Measurements from ENCODE around the gene ARHGEF26.

ARHGEF26 gene

DNA sequence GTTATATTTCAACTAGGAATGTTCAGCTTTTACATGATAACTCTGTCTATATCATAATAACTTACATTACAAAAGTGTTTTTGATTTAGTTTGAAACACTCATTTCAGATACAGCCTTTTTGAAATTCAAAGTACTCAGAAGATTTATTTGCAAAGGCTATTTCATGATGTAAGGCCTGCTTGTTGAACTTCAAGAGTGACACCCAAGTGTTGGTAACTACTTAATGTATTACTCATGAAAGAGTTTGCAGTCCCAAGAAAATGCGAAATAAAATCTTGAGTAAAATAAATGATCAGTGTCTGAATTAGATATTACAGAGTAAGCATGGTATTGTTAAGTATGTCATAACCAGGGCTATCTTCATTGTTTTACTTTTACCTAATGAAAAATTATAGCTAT lies 35.3 kb downstream of the ARHGEF26 start:
- no peak for DNase-seq (ENCODE audit: low read depth)

DNA sequence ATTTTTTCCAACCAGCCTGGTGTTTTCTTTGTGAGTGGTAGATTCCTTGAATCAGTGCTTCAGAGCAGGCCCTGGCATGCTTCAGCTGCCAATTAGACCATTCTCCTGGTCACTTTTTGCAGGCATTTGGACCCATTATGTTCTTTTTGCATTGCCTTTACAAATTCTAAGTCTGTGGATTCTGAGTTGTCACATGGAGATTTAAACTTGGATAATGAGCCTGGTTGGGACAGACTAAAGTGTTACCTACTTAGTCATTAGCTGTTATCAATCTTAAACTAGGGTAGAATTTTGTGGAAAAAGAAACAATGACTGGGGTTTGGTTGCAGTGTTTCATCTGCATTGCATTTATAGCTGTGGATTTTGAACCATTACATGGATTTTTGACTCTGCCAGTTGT lies 40.6 kb downstream of the ARHGEF26 start:
- DNase-seq (ENCODE audit: low read depth): no peak

DNA sequence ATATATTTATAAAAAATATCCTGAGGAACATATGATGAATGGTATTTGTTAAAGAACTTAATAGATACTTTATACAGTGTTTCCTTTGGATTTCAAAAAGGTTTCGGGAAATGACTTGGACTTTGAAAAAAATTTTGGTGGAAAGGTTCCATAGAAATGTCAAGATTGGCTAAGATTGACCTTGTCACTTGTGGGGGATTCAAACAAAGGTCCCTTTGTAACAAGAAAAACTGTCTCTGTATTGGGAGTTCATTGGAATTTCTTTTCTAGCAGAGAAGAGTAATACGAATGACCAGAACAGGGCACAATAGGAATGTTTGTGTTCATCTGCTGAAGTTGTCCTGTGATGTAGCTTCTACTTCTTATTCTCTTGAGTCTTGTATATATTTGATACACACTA lies 43.2 kb downstream of the ARHGEF26 start:
- no peak for DNase-seq (ENCODE audit: low read depth)

DNA sequence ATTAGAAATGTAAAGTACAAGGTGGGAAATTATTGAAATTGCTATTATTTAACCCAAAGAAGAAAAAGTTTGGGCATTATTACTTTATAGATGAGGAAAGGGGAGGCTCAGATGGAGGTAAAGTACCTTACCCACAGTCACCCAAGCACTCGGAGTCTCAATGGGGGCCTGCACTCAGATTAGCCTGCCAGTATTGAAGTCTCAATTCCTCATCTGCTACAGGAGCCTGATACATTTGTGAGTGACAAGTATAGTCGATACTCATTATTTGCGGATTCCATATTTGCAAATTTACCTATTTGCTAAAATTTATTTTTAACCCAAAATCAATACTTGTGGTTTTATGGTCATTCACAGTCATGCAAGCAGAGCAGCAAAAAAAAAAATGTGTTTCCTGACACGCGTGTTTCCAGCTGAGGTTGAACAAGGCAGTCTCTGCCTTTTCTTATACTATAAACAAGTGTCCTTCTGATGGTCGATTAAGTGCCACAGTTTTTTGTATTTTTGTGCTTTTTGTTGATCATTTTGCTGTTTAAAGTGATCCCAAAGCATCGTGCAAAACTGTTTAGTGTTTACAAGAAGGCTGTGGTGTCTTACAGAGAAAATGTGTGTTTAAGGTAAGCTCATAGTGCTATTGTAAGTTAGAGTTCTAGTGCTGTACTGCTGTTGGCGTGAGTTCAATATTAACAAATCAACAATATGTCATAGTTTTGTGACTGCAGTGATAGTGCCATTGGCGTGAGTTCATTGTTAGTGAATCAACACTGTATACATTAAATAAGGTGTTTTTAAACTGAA lies 48.0 kb downstream of the ARHGEF26 start:
- no peak for DNase-seq (ENCODE audit: low read depth)

DNA sequence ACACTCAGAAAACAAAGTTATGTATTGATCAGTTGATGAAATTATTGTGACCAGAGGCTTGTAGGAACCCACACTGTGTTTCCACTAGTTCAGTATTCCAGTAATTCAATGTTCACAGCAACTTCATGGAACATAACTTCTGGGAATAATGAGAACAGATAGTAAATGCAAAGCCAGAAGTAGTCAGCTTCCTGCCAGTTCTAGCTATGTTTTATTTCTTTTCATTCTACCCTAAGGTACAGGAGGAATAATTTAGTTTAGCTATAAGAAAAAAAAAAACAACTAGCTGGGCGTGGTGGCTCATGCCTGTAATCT lies 48.6 kb downstream of the ARHGEF26 start:
- no peak for DNase-seq (ENCODE audit: low read depth)

DNA sequence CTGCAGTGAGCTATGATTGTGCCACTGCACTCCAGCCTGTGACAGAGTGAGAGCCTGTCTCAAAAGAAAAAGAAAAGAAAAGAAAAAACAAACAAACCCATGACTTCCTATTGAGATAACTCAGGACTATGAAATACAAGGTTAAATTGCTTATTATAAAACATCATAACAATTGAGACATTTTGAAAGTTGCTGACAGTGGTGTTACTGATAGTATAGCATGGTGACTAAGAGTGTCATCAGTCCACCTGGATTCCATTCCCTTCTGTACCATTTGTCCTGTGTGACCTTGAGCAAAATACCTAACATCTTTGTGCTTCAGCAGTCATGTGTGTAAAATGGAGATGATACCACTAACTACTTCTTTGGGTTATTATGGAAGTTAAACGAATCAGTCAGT lies 49.1 kb downstream of the ARHGEF26 start:
- no peak for DNase-seq (ENCODE audit: low read depth)

DNA sequence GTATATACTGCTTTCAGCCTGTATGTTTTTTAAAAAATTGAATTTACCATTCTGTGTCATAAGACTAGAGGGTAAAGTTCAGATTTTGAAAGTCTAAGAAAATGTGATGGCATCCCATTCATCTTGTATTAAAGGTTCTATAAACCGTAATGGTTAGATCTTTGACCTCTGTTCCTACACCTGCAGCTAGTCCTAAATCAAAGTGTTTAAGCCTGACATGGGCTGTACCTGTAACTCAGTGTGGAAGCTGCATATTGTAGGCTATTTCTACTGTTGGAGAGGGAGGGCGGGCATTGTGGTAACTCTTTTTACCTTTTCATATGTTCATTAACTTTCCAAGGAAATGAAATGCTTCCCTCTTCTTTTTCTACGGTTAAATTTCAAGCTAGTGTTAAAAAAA lies 53.9 kb downstream of the ARHGEF26 start:
- DNase-seq (ENCODE audit: low read depth): no peak

DNA sequence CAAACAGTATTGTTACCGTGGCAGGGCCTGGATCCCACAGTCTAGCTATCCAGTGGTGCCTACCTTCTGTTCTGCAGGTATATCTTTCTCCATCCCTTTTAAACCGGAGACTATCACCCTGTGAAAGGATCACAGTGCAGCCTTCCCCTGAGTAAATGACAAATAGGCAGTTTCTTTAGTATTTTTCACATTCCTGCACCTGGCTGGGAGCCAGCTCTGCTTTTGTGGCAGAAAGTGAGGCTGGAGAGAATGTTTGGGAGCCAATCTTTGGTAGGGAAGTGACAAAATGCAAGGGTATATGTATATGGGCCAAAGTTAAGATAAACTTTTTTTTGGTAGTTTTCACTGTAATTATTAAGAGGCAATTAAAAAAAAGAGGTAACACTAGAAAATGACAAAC lies 54.8 kb downstream of the ARHGEF26 start:
- DNase-seq (ENCODE audit: low read depth): no peak

DNA sequence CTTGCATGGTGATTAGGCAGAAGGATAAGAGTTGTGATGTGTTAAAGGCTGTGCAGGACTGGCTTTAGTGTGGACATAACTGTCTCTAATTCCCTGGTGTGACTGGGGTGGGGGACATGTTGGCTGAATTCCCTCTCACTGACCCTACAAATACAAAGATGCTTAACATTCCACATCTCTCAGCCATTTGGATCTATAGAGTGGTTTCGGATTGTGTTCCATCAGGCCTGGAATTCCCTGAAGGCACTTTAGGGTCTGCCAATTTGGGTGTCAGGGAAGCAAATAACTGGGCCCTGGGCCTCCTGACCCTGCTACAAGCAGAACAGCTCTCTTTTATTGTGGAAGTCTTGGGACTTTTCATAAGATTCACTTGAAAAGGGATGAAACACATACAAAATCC lies 56.2 kb downstream of the ARHGEF26 start:
- DNase-seq (ENCODE audit: low read depth): no peak

DNA sequence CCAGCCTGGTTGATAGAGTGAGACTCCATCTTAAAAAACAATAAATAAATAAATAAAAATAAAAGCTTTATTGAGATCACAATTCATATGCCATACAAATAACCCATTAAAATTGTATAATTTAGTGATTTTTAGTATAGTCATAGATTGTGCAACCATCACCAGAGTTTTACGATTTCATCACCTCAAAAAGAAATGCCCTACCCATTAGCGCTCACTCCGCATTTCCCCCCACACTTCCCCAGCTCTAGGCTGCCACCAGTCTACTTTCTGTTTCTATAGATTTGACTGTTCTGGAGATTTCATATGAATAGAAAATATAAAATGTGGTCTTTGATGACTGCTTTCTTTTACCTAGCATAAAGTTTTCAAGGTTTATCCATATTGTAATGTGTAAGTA lies 57.0 kb downstream of the ARHGEF26 start:
- no peak for DNase-seq (ENCODE audit: low read depth)

DNA sequence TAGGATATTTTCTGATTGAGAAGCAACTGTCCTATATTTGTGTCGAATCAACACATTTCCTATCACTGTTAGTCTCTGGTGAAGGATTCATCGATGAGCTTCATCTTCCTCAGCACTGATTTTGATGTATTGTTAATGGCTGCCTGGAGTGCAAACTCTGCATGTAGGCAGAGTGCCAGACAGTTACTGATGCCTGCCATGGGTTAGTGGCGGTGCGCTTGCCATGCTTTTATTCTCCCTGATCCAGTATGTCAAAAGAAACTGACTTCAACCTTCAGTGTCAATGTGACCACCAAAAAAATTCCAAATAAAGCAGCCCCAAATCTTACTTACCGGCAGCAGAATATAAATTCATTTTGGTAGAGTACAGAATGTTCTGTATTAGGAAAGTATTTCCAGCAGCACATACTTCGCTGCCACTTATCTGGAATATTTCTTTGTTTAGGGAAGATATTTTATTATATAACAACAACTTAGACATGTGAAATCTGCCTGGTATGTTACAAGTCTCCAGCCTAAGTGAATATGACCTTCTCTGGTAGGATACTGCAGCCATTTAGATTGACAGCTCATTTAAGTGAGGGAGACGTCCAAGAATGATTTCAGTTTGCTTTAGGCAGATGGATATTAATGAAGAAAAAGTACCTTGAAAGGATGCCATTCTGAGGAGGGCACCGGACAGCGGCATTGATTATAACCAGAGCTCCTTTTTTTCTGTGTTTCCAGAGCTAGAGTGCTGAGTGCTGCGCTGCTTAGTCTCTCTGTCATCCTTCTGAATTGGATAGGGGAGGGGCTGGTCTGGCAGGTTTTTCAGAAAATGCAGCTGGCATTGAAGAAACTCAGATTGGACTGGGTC lies 59.9 kb downstream of the ARHGEF26 start:
- no peak for DNase-seq (ENCODE audit: low read depth)

DNA sequence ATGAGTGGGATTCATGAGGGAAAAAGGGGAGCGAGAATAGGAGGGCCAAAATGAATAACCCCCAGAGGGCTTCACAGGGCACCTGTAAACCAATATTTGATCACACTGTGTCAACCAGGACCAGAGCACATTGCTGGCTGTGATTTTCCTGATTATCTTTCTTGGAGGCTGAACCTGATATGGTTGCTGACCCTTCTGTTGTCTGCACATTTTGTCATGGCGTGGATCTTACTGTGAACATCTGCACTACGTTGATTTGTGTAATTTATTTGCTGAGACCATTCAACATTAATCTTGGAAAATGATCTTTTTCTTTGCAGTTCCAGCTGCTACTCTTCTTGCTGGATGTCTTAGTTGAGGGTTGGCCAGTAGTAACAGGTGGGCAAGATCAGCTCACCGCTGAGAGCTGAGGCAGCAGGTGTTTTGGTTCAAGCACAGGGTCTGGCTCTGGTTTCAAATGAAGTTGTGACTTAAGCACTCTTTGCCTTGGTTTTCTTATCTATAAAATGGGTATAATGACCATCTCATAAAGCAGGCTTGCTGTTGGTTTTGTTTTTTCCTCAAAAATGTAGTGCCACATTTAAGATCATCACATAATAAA lies 61.2 kb downstream of the ARHGEF26 start:
- no peak for DNase-seq (ENCODE audit: low read depth)

DNA sequence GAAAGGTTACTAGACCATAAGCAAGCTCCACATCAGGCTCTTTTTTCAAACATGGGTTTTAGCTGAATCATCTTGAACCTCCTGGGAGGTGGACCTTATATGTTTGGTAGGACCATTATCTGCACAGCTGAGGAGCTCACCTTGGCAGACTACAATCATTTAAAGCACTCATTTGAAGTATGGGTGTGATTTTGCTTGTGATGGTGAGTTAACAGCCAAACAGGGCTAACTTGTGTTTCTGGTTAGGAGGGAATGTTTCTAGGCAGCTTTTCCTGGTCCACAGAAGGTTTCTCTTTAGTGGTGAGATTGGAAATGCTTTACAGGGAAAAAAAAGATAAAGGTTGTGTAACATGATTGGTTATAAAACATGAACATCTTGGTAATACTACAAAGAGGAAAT lies 61.8 kb downstream of the ARHGEF26 start:
- no peak for DNase-seq (ENCODE audit: low read depth)

DNA sequence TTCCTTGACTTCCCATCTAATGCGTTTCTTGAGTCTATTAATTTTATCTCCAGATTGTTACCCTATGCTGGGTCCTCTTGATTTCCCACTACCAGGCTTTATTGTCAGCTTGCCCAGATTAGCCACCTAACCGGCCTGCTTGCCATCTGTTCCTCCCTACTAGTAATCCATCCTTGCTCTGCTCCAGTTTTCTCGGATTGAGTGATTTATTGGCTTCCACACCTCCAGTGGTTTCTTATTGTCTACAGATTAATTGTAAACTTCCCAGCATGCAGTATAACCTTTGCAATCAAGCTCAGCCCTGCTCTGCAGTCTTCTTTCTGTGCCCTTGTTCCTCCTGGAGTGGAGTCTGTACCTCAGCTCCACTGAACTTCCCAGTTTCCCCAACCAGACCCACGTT lies 63.4 kb downstream of the ARHGEF26 start:
- no peak for DNase-seq (ENCODE audit: low read depth)

DNA sequence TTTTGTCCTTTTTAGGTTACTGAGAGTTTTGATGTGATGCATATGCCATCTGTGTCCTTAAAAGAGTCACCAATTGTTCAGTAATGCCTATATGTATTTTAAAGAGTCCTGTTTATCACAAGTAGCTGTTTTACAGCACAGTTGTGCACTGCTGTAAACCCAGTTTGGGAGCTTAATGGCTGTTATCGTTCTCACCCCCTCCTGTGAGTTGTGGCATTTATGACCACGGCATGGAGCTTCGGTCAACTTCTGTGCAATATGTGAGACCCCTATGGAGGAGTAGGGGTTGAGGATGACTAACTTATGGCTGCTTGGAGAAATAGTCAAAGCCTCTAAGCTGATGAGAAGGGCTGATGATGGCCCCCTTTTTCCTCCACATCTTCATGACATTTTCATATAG lies 67.2 kb downstream of the ARHGEF26 start:
- DNase-seq (ENCODE audit: low read depth): no peak

DNA sequence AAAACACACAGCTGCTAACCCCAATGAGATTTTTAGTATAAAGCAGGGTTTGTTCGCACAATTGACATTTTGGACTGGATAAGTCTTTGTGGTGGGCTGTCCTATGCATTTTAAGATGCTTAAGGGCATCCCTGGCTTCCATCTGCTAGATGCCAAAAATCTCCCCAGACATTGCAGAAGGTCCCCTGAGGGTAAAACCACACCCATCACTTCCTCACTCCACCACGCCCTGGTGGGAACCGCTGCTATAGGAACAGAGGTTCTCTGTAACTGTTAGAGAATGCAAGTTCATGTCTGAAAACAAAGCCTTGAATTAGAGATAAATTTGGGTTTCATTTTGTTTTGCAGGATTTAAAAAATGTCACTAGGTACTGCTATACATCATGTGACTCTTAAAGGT lies 67.7 kb downstream of the ARHGEF26 start:
- DNase-seq (ENCODE audit: low read depth): no peak

DNA sequence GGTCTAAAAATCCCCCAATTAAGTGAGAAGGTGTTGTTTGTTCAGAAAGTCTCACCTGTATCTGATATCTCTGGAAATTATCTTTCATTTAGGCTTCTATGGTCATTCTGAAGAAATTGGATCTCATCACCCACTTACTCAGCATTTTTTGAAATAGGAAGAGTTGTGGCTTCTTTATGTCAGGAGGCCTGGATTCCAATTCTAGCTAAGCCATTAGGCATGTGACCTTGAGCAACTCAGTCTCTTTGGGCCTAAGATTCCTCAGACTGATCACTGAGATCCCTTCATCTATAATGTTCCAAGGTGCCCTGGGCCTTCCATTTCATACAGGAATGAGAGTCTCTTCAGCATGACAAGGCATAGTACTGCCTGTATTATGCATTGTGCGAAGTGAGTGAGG lies 70.3 kb downstream of the ARHGEF26 start:
- DNase-seq (ENCODE audit: low read depth): no peak

DNA sequence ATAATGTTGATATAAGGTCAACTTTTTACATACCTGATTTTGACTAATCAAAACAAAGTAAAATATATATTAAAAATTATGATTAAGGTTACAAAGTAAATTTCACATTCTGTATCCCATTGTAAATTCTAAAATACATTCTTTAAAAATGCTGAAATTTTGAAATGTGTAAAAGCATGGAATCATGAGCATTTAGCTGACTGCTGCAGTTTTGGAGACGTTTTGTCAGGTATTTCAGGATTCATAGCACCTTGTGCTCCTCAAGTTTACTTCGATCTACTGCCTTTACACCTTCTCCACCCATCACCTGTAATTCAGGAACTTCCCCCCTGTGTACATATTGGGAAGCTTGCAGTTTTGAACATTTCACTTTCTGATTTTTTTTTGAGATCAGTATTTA lies 71.0 kb downstream of the ARHGEF26 start:
- DNase-seq (ENCODE audit: low read depth): no peak

DNA sequence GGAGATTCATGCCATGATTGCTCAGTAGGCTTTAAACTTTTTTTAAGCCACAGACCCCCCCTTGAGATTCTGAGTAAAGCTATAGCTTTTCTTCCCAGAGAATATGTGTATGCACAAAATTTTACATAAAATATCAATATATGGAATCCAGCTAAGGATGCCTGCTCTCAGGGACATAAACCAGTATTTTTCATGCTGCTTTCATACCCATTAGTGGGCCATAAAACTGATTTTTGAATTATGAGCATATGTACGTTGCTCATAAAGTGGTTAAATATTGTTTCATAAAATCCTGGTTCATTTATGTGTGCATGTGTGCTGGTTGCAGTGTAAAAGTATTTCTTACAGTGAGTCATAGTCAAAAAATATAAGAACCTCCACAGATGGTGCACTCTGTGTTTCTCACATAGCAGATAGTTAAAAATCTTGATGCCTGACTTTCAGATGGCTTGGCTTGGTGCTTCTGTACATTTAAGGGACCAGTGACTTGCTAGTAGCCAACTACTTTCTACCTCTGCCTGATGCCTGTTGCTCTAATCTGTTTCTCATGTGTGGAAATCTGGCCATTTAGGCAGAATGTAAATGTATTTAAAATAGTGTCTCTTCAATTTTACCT lies 71.9 kb downstream of the ARHGEF26 start:
- no peak for DNase-seq (ENCODE audit: low read depth)

DNA sequence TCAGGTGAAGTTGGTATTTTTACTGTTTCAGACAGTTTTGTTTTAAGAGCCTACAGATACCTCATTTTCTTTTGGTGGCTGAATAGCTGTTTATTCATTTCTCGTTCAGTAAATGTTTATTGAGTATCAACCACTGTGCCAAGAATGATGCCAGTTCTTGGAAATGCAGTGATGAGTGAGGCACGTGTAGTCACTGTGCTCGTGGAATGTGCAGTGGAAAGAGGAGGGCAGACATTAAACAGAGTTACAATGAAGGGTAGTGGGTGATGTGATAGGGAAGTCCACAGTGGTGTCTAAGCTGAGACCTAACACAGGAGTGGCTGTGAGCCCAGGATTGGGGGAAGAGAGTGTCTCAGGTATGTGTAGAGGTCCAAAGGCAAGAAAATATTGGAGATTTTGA lies 73.7 kb downstream of the ARHGEF26 start:
- no peak for DNase-seq (ENCODE audit: low read depth)

DNA sequence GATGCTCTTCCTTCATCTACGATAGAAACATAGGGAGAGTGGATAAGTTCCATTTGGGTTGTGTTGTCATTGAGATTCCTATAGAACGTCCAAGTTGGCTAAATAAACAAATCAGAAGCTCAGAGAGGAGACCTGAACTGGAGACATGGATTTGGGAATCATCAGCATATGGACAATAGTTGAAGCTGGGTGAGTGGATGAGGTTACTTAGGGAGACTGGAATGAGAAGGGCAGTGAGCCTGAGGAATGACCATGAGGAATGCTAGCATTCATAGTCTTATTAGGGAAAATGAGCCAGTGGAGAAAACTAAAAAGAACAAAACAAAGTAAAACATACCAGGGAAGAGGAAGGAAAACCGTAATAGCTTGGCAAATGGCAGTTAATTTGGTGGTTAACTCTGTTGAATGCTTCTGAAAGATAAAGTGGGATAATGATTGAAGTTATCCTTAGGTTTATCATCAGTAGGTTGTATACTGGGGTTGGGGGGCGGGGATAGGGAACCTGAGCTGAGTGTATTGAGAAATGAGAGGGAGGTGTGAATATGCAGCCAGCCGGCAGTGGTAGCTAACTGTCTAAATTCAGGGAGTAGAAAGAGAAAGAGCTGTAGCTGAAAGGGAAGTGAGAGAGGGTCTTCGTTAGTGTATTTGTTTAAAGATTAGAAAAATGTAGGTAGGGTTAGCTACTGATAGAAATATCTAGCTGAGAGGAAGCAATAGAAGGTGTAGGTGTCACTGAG lies 74.6 kb downstream of the ARHGEF26 start:
- no peak for DNase-seq (ENCODE audit: low read depth)

DNA sequence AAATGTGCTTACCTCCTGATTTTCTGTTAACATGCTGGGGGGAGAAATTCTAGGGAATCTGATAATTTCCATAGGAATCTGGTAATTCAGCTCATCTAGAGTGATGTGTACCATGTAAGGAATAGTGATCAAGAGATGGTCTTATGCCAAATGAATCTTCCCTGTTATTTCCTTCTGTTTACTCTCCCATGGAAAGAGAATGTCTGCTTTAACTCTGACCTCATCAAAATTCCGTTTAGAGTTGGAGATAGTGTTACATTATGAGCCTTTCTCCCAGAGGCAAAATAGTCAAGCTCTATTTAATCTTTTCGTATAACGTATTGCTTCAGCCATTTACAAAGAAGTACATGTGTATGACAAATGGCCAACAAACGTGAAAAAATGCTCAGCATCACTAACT lies 76.6 kb downstream of the ARHGEF26 start:
- no peak for DNase-seq (ENCODE audit: low read depth)
